ENCODE results near the gene NTHL1.

Gene NTHL1

DNA sequence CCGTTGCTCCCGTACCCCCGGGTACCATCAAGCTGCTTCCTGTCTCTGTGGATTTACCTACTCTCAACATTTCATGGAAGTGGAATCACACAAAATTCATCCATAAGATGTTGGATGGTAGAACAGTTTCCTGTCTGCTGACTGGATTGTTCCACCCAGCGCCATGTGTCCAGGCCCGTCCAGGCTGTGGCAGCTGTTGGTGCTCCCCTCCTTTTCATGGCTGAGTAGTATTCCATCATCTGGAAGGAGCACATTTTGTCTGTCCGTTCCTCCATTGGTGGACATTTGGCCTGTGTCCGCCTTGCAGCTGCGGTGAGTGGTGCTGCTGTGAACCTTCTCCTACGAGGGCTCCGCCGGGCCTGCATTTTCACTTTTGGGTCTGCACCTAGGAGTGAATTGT, 18.5 kb upstream of the NTHL1 start:
- DNase-seq (ENCODE audit: low read depth in 1 of 2, low spot score in 1 of 2), result no peak

DNA sequence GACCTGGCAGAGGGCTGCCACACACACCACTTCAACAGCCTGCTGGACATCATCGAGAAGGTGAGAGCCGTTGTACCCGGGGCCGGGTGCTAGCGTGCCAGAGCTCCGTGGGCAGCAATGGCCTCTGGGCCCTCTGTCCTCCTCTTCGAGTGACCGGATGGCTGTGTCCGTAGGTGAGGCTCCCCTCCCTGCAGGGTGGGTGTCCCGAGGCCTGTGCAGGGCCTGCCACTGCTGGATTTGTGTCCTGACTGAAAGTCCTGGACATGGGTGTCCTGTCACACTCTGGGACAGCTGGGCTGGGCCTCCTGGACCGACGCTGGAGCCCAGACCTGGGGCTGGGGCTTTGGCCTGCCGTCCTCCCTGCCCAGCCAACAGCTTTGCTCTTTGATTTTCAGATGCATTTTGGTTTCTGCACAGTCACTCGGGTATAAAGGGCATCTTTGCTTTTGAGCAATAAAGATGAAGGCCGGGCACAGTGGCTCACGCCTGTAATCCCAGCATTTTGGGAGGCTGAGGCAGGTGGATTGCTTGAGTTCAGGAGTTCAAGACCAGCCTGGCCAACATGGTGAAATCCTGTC, 16.8 kb upstream of the NTHL1 start:
- no peak for DNase-seq (ENCODE audit: low read depth in 1 of 2, low spot score in 1 of 2)

DNA sequence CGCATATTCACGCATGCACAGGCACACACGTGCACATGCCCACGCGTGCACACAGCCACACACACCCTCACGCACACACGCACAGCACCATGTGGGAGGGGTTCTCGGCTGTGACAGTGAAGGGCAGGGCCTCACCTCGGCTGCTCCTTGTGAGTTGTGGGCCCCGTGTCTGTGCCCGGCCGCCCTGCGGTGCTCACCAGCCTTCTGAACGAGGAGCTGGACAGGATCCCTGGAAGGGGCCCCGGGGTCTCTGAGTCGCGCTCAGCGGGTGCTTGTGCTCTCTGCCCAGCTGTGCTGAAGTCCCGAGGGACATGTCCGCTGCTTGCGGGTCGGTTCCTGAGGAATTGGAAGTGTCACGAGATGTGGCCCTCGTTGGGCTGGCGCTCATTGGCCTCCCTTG, 16.2 kb upstream of the NTHL1 start:
- DNase-seq (ENCODE audit: low read depth in 1 of 2, low spot score in 1 of 2), result no peak

DNA sequence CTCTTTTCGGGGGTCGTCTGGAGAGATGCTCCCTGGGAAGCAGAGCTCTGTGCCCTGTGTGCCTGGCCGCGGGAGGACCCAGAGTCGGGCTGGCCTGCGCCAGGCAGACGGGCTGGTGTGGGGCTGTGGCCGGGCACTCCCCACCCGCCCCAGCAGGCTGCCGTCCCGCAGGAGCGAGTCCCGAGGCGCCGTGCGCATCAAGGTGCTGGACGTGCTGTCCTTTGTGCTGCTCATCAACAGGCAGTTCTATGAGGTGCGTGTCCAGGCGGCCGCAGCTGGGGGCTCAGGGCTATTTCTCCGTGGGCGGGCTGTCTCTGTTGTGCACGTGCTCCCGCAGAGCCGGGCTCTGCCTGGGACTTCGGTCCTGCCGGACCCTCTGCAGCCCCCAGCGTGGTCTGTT, 15.2 kb upstream of the NTHL1 start:
- no peak for DNase-seq (ENCODE audit: low read depth in 1 of 2, low spot score in 1 of 2)

DNA sequence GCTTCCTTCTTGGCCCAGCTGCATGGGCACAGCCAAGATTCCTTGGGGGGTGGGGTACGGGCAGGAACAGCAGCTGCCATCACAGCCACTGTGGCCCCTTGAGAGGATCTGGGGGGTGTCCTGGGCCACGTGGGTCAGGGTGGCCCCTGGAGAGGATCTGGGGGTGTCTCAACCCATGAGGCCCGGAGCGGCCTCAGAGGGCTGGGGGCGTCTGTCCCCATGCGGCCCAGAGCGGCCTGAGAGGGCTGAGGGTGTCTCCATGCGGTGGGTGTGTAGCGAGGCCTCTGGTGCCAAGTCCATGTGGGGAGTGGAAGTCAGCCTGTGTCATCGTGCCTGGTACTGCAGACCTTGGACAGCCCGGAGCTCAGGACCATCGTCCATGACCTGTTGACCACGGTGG, 13.9 kb upstream of the NTHL1 start:
- DNase-seq (ENCODE audit: low read depth in 1 of 2, low spot score in 1 of 2), result no peak

DNA sequence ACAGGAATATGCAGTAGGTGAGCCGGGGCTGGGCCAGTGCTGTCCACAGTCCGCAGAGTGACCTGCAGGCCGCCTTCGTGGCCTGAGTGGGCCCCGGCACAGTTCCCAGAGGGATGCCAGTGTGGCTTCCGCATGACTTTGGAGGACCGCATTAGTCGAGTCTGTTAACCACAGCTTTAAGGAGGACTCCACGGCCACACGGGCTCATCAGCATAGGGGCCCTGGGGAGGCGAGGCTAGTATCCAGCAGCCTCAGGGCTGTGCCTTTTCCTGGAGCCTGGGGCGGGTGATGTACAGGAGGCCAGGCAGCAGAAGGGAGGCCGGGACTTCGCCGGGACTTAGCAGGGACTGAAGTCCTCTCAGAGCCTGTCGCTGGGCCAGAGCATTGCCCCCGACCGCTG, 13.4 kb upstream of the NTHL1 start:
- no peak for DNase-seq (ENCODE audit: low read depth in 1 of 2, low spot score in 1 of 2)

DNA sequence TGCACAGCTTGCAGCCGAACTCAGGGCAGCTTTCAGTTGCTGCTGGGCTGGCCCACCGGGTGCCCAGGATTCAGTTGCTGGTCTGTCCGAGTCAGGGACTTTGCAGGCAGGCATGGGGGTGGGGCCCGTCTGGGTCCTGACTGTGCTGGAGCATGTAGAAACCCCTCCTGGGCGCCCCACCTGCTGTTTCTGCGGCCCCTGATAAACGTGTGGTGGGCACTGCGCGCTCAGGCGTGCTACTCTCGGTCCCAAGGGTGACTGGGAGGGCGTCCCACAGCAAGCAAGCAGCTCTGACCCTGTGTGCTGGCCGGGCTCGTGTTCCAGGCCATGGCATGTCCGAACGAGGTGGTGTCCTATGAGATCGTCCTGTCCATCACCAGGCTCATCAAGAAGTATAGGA, 12.7 kb upstream of the NTHL1 start:
- DNase-seq (ENCODE audit: low read depth in 1 of 2, low spot score in 1 of 2), result no peak

DNA sequence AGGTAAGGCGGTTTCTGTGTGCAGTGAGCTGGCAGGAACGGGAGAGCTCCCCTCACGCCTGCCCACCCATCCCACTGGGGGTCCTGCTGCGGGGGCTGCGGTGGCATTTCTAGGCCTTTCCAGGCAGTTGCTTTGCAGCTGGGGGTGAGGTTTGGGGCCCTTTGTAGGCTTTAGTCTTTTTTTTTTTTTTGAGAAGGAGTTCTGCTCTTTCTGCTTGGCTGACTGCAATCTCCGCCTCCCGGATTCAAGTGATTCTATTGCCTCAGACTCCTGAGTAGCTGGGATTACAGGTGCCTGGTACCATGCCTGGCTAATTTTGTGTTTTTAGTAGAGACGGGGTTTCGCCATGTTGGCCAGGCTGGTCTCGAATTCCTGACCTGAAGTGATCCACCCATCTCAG, 11.2 kb upstream of the NTHL1 start:
- no peak for DNase-seq (ENCODE audit: low read depth in 1 of 2, low spot score in 1 of 2)

DNA sequence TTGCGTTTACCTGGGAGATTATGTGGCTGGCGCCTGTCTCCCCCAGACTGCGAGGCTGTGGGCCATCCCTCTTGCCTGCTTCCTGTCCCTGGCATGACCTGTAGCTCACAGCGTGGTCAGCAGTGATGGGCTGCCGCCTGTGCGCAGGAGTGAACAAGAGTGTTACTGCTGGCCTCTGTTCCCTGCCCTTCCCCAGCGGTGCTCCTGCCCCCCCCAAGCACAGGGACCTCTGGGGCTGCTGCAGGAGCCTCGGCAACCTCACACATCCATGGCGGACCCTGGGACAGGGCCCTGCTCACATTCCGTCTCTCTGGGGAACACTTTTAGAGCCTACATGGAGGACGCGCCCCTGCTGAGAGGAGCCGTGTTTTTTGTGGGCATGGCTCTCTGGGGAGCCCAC, 10.8 kb upstream of the NTHL1 start:
- no peak for DNase-seq (ENCODE audit: low read depth in 1 of 2, low spot score in 1 of 2)

DNA sequence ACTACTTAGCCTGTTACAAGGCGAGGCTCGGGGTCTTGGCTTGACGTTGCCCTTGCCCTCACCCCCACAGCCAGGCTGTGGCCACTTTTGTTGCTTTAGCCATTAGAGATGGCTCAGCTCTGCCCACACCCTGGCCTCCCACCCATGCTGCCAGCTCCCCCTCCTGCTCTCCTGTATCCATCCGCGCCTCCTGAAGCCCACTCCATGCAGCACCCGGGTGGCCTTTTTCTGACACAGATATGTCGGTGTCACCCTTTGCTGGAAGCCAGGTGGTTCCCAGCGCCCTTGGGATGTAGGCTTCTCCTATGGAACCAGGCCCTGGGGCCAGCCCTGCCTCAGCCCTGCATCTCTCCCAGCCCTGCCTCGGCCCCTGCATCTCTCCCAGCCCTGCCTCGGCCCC, 9.8 kb upstream of the NTHL1 start:
- DNase-seq (ENCODE audit: low read depth in 1 of 2, low spot score in 1 of 2), result no peak

DNA sequence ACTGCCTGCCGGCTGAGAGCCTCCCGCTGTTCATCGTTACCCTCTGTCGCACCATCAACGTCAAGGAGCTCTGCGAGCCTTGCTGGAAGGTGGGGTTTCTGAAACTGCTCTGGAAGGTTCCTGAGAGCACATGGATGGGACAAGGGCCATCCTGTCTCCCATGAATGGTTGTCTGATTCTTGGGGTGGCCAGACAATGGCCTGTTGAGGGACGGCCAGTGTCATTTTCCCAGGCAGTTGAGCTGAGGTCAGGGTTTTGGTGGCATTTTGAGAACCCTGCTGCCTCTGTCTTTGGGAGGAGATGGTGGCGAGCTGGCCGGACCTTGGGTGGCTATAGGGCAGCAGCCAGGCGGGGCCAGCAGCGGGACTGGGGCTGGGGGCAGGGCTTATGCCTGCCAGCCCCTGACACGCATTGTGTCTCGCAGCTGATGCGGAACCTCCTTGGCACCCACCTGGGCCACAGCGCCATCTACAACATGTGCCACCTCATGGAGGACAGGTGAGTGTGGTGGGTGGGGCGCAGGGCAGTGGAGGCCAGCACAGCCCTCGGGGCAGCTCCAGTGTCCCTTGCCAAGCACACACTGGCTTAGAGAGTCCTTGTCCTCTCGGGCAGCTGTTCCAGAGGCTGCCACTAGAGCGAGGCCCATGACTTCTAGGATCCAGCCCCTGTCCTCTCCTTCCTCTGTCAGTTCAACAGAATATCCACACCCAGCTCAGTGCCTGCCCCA, 9.2 kb upstream of the NTHL1 start:
- no peak for DNase-seq (ENCODE audit: low read depth in 1 of 2, low spot score in 1 of 2)

DNA sequence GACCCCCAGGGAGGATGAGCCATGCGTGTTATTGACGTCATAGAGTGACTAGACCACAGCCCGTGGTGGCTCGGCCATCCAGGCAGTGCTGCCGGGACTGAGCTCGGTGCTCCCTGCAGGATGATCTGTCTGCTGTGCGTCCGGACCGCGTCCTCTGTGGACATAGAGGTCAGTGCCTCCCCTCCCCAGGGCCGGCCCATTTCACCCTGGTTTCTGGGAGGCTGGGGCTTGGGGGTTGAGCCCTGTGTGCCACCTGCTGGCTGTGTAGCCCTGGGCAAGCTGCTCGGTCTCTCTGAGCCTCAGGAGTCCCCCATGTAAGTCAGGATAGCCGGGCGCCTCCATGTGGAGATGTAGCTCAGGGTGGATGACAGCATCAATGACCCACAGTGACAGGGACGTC, 8.4 kb upstream of the NTHL1 start:
- no peak for DNase-seq (ENCODE audit: low read depth in 1 of 2, low spot score in 1 of 2)

DNA sequence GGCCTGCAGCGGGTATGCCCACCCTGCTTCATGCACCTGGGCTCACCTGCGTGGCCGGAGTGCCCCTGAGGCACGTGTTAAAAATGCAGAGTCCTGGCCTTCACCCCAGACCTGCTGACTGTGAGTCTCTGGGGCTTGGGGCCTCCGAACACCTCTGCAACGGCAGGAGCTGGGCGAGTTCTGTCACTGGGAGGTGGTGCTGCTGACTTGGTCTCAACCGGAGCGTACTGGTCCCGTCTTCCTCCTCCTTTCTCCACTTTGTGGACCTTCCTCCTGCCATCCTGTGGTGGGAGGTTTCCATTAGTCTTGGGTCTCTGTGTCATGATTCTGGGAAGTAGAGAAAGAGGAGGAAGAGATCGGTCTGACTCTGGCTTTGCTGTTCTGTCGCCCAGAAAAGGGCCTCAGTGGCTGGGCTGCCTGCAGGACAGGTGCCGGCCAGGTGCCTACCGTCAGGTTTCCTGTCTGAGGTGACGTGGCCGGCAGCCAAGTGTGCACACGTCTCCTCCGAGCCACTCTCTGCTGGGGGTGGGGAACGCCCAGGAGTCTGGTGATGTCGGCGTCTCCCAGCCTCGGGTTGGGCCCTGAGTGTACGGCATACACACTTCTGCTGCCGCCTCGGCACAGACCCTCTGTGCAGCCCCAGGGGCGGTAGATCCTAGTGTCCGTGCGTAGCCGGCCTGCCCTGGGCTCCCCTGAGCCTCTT, 7.1 kb upstream of the NTHL1 start:
- no peak for DNase-seq (ENCODE audit: low read depth in 1 of 2, low spot score in 1 of 2)

DNA sequence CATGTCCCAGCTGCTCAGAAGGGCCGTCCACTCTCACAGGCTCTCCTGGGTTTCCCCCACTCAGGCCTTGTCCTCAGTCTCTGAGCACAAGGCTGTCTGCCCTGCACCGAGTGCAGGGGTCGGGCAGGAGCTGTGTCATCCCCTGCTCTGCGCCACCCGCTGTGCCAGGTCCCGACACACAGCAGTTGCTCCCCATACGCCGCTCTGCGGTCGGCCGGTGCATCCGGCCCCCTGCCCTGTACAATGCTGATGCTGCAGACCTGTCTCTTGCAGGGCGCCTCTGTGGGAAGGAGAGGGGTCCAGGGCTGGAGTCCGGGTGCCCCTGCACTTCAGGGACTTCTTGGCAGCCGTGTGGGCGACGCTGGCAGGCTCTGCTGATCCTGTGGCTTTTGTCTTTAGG, 6.3 kb upstream of the NTHL1 start:
- DNase-seq (ENCODE audit: low read depth in 1 of 2, low spot score in 1 of 2), result no peak

DNA sequence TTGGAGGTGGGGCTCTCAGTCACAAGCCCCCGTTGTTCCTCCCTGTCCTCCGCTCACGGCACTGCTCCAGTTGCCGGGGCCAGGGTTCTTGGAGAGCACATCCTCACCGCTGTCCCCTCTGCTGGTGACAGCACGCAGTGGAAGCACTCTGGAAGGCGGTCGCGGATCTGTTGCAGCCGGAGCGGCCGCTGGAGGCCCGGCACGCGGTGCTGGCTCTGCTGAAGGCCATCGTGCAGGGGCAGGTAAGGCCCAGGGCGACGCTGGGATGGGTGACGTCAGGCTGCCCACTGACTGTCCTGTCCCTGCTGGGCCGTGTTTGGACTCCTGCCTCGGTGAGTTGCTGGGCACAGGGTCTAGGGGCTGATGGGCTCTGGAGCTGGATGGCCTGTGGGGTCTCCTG, 5.6 kb upstream of the NTHL1 start:
- no peak for DNase-seq (ENCODE audit: low read depth in 1 of 2, low spot score in 1 of 2)

DNA sequence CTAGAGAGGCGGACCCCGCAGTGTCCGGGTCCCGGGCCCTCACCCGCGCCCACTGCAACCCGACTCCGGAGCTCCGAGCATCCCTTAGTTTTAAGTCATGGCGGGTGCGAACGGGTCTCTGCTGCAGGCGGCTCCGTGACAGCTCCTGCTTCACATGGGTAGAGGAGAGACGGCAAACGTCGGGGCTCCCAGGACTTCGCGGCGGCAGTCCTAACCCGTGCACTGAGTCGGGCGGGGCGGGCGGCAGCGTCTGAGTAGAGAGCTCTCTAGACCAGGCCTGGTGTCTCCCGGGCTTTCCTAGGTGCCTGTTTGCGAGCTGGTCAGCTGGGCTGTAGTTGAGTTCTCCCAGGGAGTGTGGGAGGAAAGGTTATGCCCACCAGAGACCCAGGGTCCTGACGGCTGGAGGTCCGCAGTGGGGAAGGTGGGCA, 496 bp upstream of the NTHL1 start:
- DNase-seq (ENCODE audit: low read depth in 1 of 2, low spot score in 1 of 2), result no peak

DNA sequence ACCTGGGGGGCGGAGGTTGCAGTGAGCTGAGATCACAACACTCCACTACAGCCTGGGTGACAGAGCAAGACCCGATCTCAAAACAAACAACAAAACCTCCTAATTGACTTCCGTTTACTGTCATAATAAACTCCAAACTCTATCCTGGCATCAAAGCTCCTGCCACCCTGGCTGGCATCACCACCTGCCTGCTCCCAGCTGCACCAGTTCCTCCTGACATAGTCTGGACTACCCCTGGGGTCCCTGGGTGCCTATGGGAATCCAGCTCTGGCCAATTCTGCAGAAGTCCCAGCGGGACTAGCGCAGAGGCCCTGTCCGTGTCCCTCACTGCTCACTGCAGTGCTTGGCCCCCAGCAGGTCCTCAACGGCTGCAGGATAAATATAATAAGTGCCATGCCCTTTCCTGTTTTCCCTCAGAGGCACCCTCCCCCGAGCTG, 723 bp downstream of the NTHL1 start:
- DNase-seq (ENCODE audit: low read depth in 1 of 2, low spot score in 1 of 2), result no peak

DNA sequence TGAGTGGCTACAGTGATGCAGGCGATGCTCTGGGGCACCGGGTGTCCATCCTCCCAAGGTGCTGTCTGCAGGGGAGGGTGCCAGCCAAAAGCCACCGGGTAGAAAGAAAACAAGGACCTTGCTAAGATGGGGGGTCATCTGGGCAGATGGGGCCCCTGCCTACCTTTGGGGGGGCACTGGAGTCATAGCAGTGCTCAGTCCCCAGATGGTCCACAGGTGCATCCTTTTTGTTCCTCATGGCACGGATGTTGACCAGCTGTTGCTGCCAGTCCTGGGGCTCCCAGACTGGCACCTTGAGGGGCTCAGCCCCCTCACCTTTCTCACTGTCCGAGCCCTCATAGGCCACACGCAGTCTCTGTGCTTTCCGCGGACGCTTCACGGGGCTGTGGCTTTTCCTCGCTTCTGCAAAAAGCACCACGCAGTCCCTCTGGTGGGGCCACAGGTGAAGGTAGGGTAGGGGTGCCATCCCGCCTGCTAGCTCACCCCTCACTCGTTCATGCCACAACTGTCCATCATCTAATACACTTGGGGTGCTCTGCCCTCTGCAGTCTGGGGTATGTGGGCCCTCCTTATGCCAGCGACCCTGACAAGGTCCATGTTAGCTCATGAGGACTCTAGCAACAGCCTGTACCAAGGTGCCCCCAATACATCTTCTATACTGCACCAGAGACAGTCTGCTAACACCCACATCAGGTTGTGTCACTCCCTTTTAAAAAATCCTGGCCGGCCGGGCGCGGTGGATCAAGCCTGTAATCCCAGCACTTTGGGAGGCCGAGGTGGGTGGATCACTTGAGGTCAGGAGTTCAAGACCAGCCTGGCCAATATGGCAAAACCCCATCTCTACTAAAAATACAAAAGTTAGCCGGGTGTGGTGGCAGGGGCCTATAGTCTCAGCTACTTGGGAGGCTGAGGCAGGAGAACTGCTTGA, 1.4 kb downstream of the NTHL1 start:
- no peak for DNase-seq (ENCODE audit: low read depth in 1 of 2, low spot score in 1 of 2)

DNA sequence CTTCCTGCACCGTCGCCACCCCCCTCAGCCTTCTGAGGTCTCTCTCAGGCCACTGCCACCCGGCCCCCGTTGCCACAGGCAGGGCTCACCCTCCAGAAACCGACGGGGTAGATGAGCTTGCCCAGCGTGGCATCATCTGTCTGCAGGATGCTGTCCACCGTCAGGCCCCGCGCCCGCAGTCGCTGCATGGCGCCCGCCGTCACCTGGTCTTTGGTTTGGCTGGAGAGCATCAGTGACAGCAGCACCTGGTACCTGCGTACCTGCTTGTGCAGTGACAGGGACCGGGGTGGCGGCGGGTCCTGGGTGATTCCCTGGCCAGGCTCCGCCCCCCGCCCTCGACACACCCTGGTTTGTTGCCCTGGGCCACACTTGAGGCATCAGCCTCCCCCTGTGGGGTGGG, 3.1 kb downstream of the NTHL1 start:
- DNase-seq (ENCODE audit: low read depth in 1 of 2, low spot score in 1 of 2), result no peak

DNA sequence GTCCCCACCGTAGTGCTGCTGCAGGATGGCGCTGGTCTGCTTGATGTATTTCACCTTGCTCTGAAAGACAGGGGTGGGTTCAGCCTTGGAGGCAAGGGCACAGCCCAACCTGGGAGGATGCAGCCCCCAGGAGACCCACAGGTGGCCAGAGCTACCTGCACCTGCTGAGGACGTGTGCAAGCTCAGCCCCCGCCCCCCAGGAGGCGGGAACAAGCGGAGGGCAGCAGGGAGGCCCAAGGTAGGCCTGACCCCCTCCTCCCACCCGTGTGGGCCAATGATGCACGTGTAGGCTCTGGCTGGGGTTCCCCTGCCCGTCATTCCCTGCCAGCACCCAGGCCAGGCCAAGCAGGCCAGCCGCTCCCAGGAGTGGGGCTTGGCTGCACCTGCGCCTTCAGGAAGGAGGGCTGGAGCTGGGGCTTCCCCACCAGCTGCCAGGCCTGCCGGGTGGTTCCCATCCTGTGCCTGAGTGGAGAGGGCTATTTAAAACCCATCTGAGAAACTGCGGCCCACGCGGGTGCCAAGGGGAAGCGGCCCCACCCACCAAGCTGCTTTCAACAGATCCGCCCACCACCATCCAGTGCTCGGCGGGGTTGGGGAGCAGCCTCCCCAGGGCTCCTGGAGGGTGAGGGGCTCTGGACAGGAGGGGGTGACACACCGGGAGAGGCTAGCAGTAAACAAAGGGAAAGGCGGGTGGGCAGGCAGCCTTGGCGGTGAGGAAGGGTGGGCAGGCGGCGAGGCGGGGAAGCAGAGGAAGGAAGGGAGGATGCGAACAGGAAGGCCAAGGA, 3.8 kb downstream of the NTHL1 start:
- DNase-seq (ENCODE audit: low read depth in 1 of 2, low spot score in 1 of 2), result no peak
